Smooth muscle cell (in vitro differentiated cells): ENCODE measurements around the gene PDE6B. TPM values are rescaled to one million over a fixed set of nuclear protein-coding genes. Genes with fewer than 3 reads are reported as not detected.
"Not testable (repeated sequence)": the region's sequence is repeated elsewhere in the genome, so short reads cannot be mapped to it uniquely, and the experiment has no call there.

Experiments used
- DNase-seq: peaks from one replicate; lab custom pipeline; 2025; ENCODE audit not compliant: unreplicated experiment; lab: John Stamatoyannopoulos, UW
- H2AFZ ChIP-seq: fragments of 200-600 bp; sonication (generic); 2 replicates; pipeline ENCODE4 v1.6.0; 2016; ENCODE audit warnings: antibody characterized with exemption, low read depth, mild to moderate bottlenecking
- H3F3A ChIP-seq: fragments of 200-600 bp; sonication (generic); 2 replicates; pipeline ENCODE4 v1.6.0; 2017; ENCODE audit warnings: antibody characterized with exemption, low read depth
- H3K27ac ChIP-seq: fragments of 200-600 bp; sonication (generic); 2 replicates; pipeline ENCODE4 v1.5.1; 2016; ENCODE audit warnings: low read depth, mild to moderate bottlenecking
- H3K27me3 ChIP-seq: fragments of 200-600 bp; sonication (generic); 2 replicates; pipeline ENCODE4 v1.6.1; 2016; ENCODE audit warnings: low read depth, mild to moderate bottlenecking
- H3K36me3 ChIP-seq: fragments of 200-600 bp; sonication (generic); 2 replicates; pipeline ENCODE4 v1.5.1; 2016; ENCODE audit warnings: low read depth
- H3K4me1 ChIP-seq: fragments of 200-600 bp; sonication (generic); 2 replicates; pipeline ENCODE4 v1.5.1; 2016; ENCODE audit warnings: low read depth
- H3K4me2 ChIP-seq: fragments of 200-600 bp; sonication (generic); 2 replicates; pipeline ENCODE4 v1.6.0; 2016; ENCODE audit warnings: mild to moderate bottlenecking
- H3K4me3 ChIP-seq: fragments of 200-600 bp; sonication (generic); 2 replicates; pipeline ENCODE4 v1.5.1; 2016; ENCODE audit warnings: mild to moderate bottlenecking
- H3K79me2 ChIP-seq: fragments of 200-600 bp; sonication (generic); 2 replicates; pipeline ENCODE4 v1.6.0; 2016; ENCODE audit warnings: low read depth, mild to moderate bottlenecking
- H3K9ac ChIP-seq: fragments of 200-600 bp; sonication (generic); 2 replicates; pipeline ENCODE4 v1.6.0; 2016; ENCODE audit warnings: low read depth
- H3K9me3 ChIP-seq: fragments of 200-600 bp; sonication (generic); replicated peaks from 2 replicates; pipeline ENCODE4 v1.5.1; 2016; ENCODE audit warnings: low read depth
- H4K20me1 ChIP-seq: fragments of 200-600 bp; sonication (generic); 2 replicates; pipeline ENCODE4 v1.6.0; 2016; ENCODE audit warnings: low read depth
- CTCF ChIP-seq: fragments of 200-600 bp; sonication (generic); IDR thresholded peaks from 2 replicates; pipeline ENCODE4 v1.5.1; 2017; ENCODE audit warnings: borderline replicate concordance, mild to moderate bottlenecking, antibody characterized with exemption; ENCODE audit not compliant: insufficient read depth, poor library complexity, severe bottlenecking
- WGBS: methylation state at CpG from one replicate; pipeline ENCODE4 v1.1.7; 2016; ENCODE audit warnings: low lambda C conversion rate; 5-methylcytosine and 5-hydroxymethylcytosine counted together
- polyA plus RNA-seq: library from polyadenylated mRNA; unstranded; fragments of >200 nt; fragmentation: Nextera tagmentation; extraction: Ambion mirVana; gene quantifications from 2 replicates; pipeline ENCODE4 v1.2.1, GENCODE V29; 2016
- total RNA-seq: library from RNA; depleted of rRNA; stranded (reverse); fragments of >200 nt; gene quantifications from 2 replicates; pipeline ENCODE4 v1.2.3, GENCODE V29; 2014

PDE6B gene
- total and polyA plus RNA-seq, 2 experiments from 2014 or later = 5.1 to 9.0 TPM

GRCh38 chr4:635851-636627, 10.7 kb downstream of the PDE6B start:
- Histone ChIP-seq H4K20me1 (no peaks in the 10 kb centered on the region), H3K27me3 (no peaks in the 10 kb centered on the region), H2AFZ (no peak overlapping the region), H3K36me3 (no peaks in the 10 kb centered on the region), H3K9me3 (no peaks in the 10 kb centered on the region), H3K9ac (no peak overlapping the region), H3K79me2 (no peaks in the 10 kb centered on the region), H3K27ac (no peak overlapping the region), H3K4me2 (no peak overlapping the region), H3F3A (no peaks in the 10 kb centered on the region), H3K4me1 (no peaks in the 10 kb centered on the region), H3K4me3 (no peak overlapping the region)
- TF ChIP-seq CTCF = no peak
- DNase-seq = no peak
- 89% methylated on average over 22 of the region's 22 CpGs for WGBS

GRCh38 chr4:636628-637159, 11.3 kb downstream of the PDE6B start:
- H3K9ac ChIP-seq = no peak overlapping the region
- no peaks in the 10 kb centered on the region for H3K9me3 ChIP-seq
- TF ChIP-seq CTCF = no peak
- H3K4me2 ChIP-seq = no peak overlapping the region
- H3K36me3 ChIP-seq = no peaks in the 10 kb centered on the region
- no peaks in the 10 kb centered on the region for H4K20me1 ChIP-seq
- no peaks in the 10 kb centered on the region for H3K79me2 ChIP-seq
- no peaks in the 10 kb centered on the region for H3K4me1 ChIP-seq
- 87% methylated on average over 13 of the region's 13 CpGs for WGBS
- H3K27ac ChIP-seq = no peak overlapping the region
- H2AFZ ChIP-seq = no peak overlapping the region
- H3F3A ChIP-seq = no peaks in the 10 kb centered on the region
- DNase-seq = no peak
- H3K4me3 ChIP-seq = no peak overlapping the region
- H3K27me3 ChIP-seq = no peaks in the 10 kb centered on the region

- Histone ChIP-seq H3K9ac (no peak overlapping the region), H3K4me1 (no peaks in the 10 kb centered on the region), H2AFZ (no peak overlapping the region), H3K9me3 (no peaks in the 10 kb centered on the region), H3K4me3 (no peak overlapping the region), H3K36me3 (no peaks in the 10 kb centered on the region), H3K27me3 (no peaks in the 10 kb centered on the region), H3K27ac (no peak overlapping the region), H3F3A (no peaks in the 10 kb centered on the region), H3K4me2 (no peak overlapping the region), H3K79me2 (no peaks in the 10 kb centered on the region), H4K20me1 (no peaks in the 10 kb centered on the region)
- TF ChIP-seq CTCF = no peak
- DNase-seq = no peak
- 91% methylated on average over 32 of the region's 32 CpGs for WGBS
These were observed 12.3 kb downstream of the PDE6B start for GRCh38 chr4:637536-638280.

- not testable (repeated sequence) for H4K20me1 ChIP-seq, H3K9me3 ChIP-seq, H3K27me3 ChIP-seq, H2AFZ ChIP-seq, H3K79me2 ChIP-seq, H3K27ac ChIP-seq, DNase-seq, H3K9ac ChIP-seq, H3K4me2 ChIP-seq, H3K4me1 ChIP-seq, H3K36me3 ChIP-seq, H3K4me3 ChIP-seq, H3F3A ChIP-seq
- 90% methylated on average over 6 of the region's 6 CpGs for WGBS
These were observed 17.0 kb downstream of the PDE6B start for GRCh38 chr4:642366-642765.
